ENCODE results near the gene SLC35F1.
"Not testable (repeated sequence)": the region's sequence is repeated elsewhere in the genome, so short reads cannot be mapped to it uniquely, and the experiment has no call there.

Gene SLC35F1

GRCh38 chr6:117938311-117938995 is 31.4 kb downstream of the SLC35F1 start:
- FAIRE-seq (no peak), DNase-seq (ENCODE audit: insufficient read length, low spot score) (no peak)
- no peak for TF ChIP-seq PAX5 (IDR thresholded peaks at IDR 0.05; ENCODE audit: insufficient read depth, low read length, severe bottlenecking)
- no peak for TF ChIP-seq SPI1 (IDR thresholded peaks at IDR 0.05; ENCODE audit: low read depth, low read length)
- no peak for TF ChIP-seq POU2F2 (IDR thresholded peaks at IDR 0.05; ENCODE audit: low read depth, low read length)
- no peak for TF ChIP-seq POLR2AphosphoS5 (IDR thresholded peaks at IDR 0.05; ENCODE audit: low read depth, low read length)
- TF ChIP-seq POLR2A (IDR thresholded peaks at IDR 0.05; ENCODE audit: low read depth, low read length), result no peak

GRCh38 chr6:117947234-117947633 is 40.2 kb downstream of the SLC35F1 start:
- no peak for FAIRE-seq

GRCh38 chr6:117951783-117952182 is 44.7 kb downstream of the SLC35F1 start:
- FAIRE-seq, result no peak

More at GRCh38 chr6:117947234-117947633, 40.2 kb downstream of the SLC35F1 start:
- TF ChIP-seq POLR2AphosphoS5 (IDR thresholded peaks at IDR 0.05; ENCODE audit: low read depth, low read length), result no peak
- TF ChIP-seq POLR2A (IDR thresholded peaks at IDR 0.05; ENCODE audit: low read depth, low read length), result no peak
- no peak for TF ChIP-seq POU2F2 (IDR thresholded peaks at IDR 0.05; ENCODE audit: low read depth, low read length)
- no peak for TF ChIP-seq TAF1 (IDR thresholded peaks at IDR 0.05; ENCODE audit: low read depth, low read length)
- no peak for TF ChIP-seq SPI1 (IDR thresholded peaks at IDR 0.05; ENCODE audit: low read depth, low read length)
- no peak for TF ChIP-seq PAX5 (IDR thresholded peaks at IDR 0.05; ENCODE audit: insufficient read depth, low read length, severe bottlenecking)
- DNase-seq (ENCODE audit: insufficient read length, low spot score), result no peak

GRCh38 chr6:117955684-117956256 is 48.7 kb downstream of the SLC35F1 start:
- FAIRE-seq, result no peak
- DNase-seq (ENCODE audit: insufficient read length, low spot score), result no peak
- TF ChIP-seq SPI1 (IDR thresholded peaks at IDR 0.05; ENCODE audit: low read depth, low read length), result peak; percentile 94
- TF ChIP-seq POLR2A (IDR thresholded peaks at IDR 0.05; ENCODE audit: low read depth, low read length), result no peak
- TF ChIP-seq TAF1 (IDR thresholded peaks at IDR 0.05; ENCODE audit: low read depth, low read length), result no peak

More at GRCh38 chr6:117951783-117952182, 44.7 kb downstream of the SLC35F1 start:
- no peak for TF ChIP-seq POLR2AphosphoS5 (IDR thresholded peaks at IDR 0.05; ENCODE audit: low read depth, low read length)
- no peak for TF ChIP-seq SPI1 (IDR thresholded peaks at IDR 0.05; ENCODE audit: low read depth, low read length)
- TF ChIP-seq POU2F2 (IDR thresholded peaks at IDR 0.05; ENCODE audit: low read depth, low read length), result no peak
- TF ChIP-seq PAX5 (IDR thresholded peaks at IDR 0.05; ENCODE audit: insufficient read depth, low read length, severe bottlenecking), result no peak
- no peak for TF ChIP-seq TAF1 (IDR thresholded peaks at IDR 0.05; ENCODE audit: low read depth, low read length)
- no peak for TF ChIP-seq POLR2A (IDR thresholded peaks at IDR 0.05; ENCODE audit: low read depth, low read length)
- no peak for DNase-seq (ENCODE audit: insufficient read length, low spot score)

GRCh38 chr6:117956386-117956785 is 49.3 kb downstream of the SLC35F1 start:
- no peak for TF ChIP-seq POLR2A (IDR thresholded peaks at IDR 0.05; ENCODE audit: low read depth, low read length)
- TF ChIP-seq POU2F2 (IDR thresholded peaks at IDR 0.05; ENCODE audit: low read depth, low read length), result no peak
- no peak for TF ChIP-seq POLR2AphosphoS5 (IDR thresholded peaks at IDR 0.05; ENCODE audit: low read depth, low read length)
- TF ChIP-seq SPI1 (IDR thresholded peaks at IDR 0.05; ENCODE audit: low read depth, low read length), result no peak
- TF ChIP-seq PAX5 (IDR thresholded peaks at IDR 0.05; ENCODE audit: insufficient read depth, low read length, severe bottlenecking), result no peak
- no peak for TF ChIP-seq TAF1 (IDR thresholded peaks at IDR 0.05; ENCODE audit: low read depth, low read length)
- DNase-seq (ENCODE audit: insufficient read length, low spot score) (no peak), FAIRE-seq (no peak)

GRCh38 chr6:117958536-117958935 is 51.5 kb downstream of the SLC35F1 start:
- TF ChIP-seq POU2F2 (IDR thresholded peaks at IDR 0.05; ENCODE audit: low read depth, low read length) (no peak), POLR2A (IDR thresholded peaks at IDR 0.05; ENCODE audit: low read depth, low read length) (no peak), TAF1 (IDR thresholded peaks at IDR 0.05; ENCODE audit: low read depth, low read length) (no peak), PAX5 (IDR thresholded peaks at IDR 0.05; ENCODE audit: insufficient read depth, low read length, severe bottlenecking) (no peak), POLR2AphosphoS5 (IDR thresholded peaks at IDR 0.05; ENCODE audit: low read depth, low read length) (no peak), SPI1 (IDR thresholded peaks at IDR 0.05; ENCODE audit: low read depth, low read length) (no peak)
- FAIRE-seq (no peak), DNase-seq (ENCODE audit: insufficient read length, low spot score) (no peak)

- FAIRE-seq, result no peak
- DNase-seq (ENCODE audit: insufficient read length, low spot score), result no peak
- TF ChIP-seq POU2F2 (IDR thresholded peaks at IDR 0.05; ENCODE audit: low read depth, low read length) (no peak), PAX5 (IDR thresholded peaks at IDR 0.05; ENCODE audit: insufficient read depth, low read length, severe bottlenecking) (no peak), TAF1 (IDR thresholded peaks at IDR 0.05; ENCODE audit: low read depth, low read length) (no peak), POLR2A (IDR thresholded peaks at IDR 0.05; ENCODE audit: low read depth, low read length) (no peak), POLR2AphosphoS5 (IDR thresholded peaks at IDR 0.05; ENCODE audit: low read depth, low read length) (no peak), SPI1 (IDR thresholded peaks at IDR 0.05; ENCODE audit: low read depth, low read length) (no peak)
Measured at GRCh38 chr6:117960877-117961276, 53.8 kb downstream of the SLC35F1 start.

GRCh38 chr6:117961301-117961700 is 54.2 kb downstream of the SLC35F1 start:
- no peak for TF ChIP-seq PAX5 (IDR thresholded peaks at IDR 0.05; ENCODE audit: insufficient read depth, low read length, severe bottlenecking)
- TF ChIP-seq POU2F2 (IDR thresholded peaks at IDR 0.05; ENCODE audit: low read depth, low read length), result no peak
- TF ChIP-seq POLR2AphosphoS5 (IDR thresholded peaks at IDR 0.05; ENCODE audit: low read depth, low read length), result no peak
- no peak for TF ChIP-seq POLR2A (IDR thresholded peaks at IDR 0.05; ENCODE audit: low read depth, low read length)
- TF ChIP-seq TAF1 (IDR thresholded peaks at IDR 0.05; ENCODE audit: low read depth, low read length), result no peak
- no peak for TF ChIP-seq SPI1 (IDR thresholded peaks at IDR 0.05; ENCODE audit: low read depth, low read length)
- no peak for DNase-seq (ENCODE audit: insufficient read length, low spot score)
- no peak for FAIRE-seq

- not testable (repeated sequence) for FAIRE-seq; DNase-seq (ENCODE audit: insufficient read length, low spot score)
Measured at GRCh38 chr6:117965763-117966162, 58.7 kb downstream of the SLC35F1 start.

GRCh38 chr6:117971637-117972036 is 64.6 kb downstream of the SLC35F1 start:
- TF ChIP-seq POLR2AphosphoS5 (IDR thresholded peaks at IDR 0.05; ENCODE audit: low read depth, low read length) (no peak), TAF1 (IDR thresholded peaks at IDR 0.05; ENCODE audit: low read depth, low read length) (no peak), PAX5 (IDR thresholded peaks at IDR 0.05; ENCODE audit: insufficient read depth, low read length, severe bottlenecking) (no peak), SPI1 (IDR thresholded peaks at IDR 0.05; ENCODE audit: low read depth, low read length) (no peak), POU2F2 (IDR thresholded peaks at IDR 0.05; ENCODE audit: low read depth, low read length) (no peak), POLR2A (IDR thresholded peaks at IDR 0.05; ENCODE audit: low read depth, low read length) (no peak)
- no peak for DNase-seq (ENCODE audit: insufficient read length, low spot score)
- FAIRE-seq, result no peak

Data from GM12891 (cell line).